Measurements from ENCODE around the gene ITGB3.

ITGB3 gene

GRCh38 chr17:47299239-47299910 is 45.7 kb downstream of the ITGB3 start:
- DNase-seq (ENCODE audit: low spot score) = no peak

GRCh38 chr17:47300718-47301117 is 47.1 kb downstream of the ITGB3 start:
- DNase-seq (ENCODE audit: low spot score) = no peak

GRCh38 chr17:47301161-47301560 is 47.5 kb downstream of the ITGB3 start:
- no peak for DNase-seq (ENCODE audit: low spot score)

- DNase-seq (ENCODE audit: low spot score) = no peak
Observed at GRCh38 chr17:47301831-47302230, 48.2 kb downstream of the ITGB3 start.

GRCh38 chr17:47304186-47304585 is 50.6 kb downstream of the ITGB3 start:
- peak; percentile 41 for DNase-seq (ENCODE audit: low spot score)

- peak; percentile 84 for DNase-seq (ENCODE audit: low spot score)
Observed at GRCh38 chr17:47305302-47305923, 51.8 kb downstream of the ITGB3 start.

GRCh38 chr17:47310186-47310733 is 56.6 kb downstream of the ITGB3 start:
- DNase-seq (ENCODE audit: low spot score) = no peak

- no peak for DNase-seq (ENCODE audit: low spot score)
Observed at GRCh38 chr17:47311420-47311819, 57.8 kb downstream of the ITGB3 start.

- DNase-seq (ENCODE audit: low spot score) = peak; percentile 60
Observed at GRCh38 chr17:47315451-47316266, 62.0 kb downstream of the ITGB3 start.

- DNase-seq (ENCODE audit: low spot score) = peak; percentile 51
Observed at GRCh38 chr17:47316311-47316710, 62.7 kb downstream of the ITGB3 start.

- peak; percentile 48 for DNase-seq (ENCODE audit: low spot score)
Observed at GRCh38 chr17:47317119-47317518, 63.5 kb downstream of the ITGB3 start.

- no peak for DNase-seq (ENCODE audit: low spot score)
Observed at GRCh38 chr17:47318197-47318918, 64.7 kb downstream of the ITGB3 start.

GRCh38 chr17:47320879-47321502 is 67.4 kb downstream of the ITGB3 start:
- no peak for DNase-seq (ENCODE audit: low spot score)

- DNase-seq (ENCODE audit: low spot score) = peak; percentile 94
Observed at GRCh38 chr17:47323382-47324223, 70.0 kb downstream of the ITGB3 start, which contains the start of gene EFCAB13. EFCAB13 (plus strand) TSS chr17:47323955; CDS start chr17:47328354, 4,399 bp downstream.

GRCh38 chr17:47324224-47325020 is 70.8 kb downstream of the ITGB3 start:
- DNase-seq (ENCODE audit: low spot score) = peak; percentile 40

GRCh38 chr17:47325176-47325575 is 71.5 kb downstream of the ITGB3 start:
- no peak for DNase-seq (ENCODE audit: low spot score)

- DNase-seq (ENCODE audit: low spot score) = no peak
Observed at GRCh38 chr17:47330548-47330947, 76.9 kb downstream of the ITGB3 start.

GRCh38 chr17:47332287-47332686 is 78.7 kb downstream of the ITGB3 start:
- DNase-seq (ENCODE audit: low spot score) = no peak

GRCh38 chr17:47335101-47335936 is 81.7 kb downstream of the ITGB3 start:
- DNase-seq (ENCODE audit: low spot score) = no peak
